Astrocyte (in vitro differentiated cells and primary cell): Measurements from ENCODE around the gene ARNT2. TPM values are rescaled to one million over a fixed set of nuclear protein-coding genes. Genes with fewer than 3 reads are reported as not detected.

Experiments
- DNase-seq: peaks from one replicate; pipeline ENCODE4 v3.0.0-alpha.2; 2010; ENCODE audit warnings: low read depth
- FAIRE-seq: peaks from 2 replicates; lab custom pipeline; 2011; peaks lifted over from hg19 to GRCh38; lab: Jason Lieb, UNC
- H2AFZ ChIP-seq: 2 replicates; pipeline ENCODE4 v1.6.0; 2012; ENCODE audit warnings: low read depth, low read length, inconsistent platforms
- H3K27ac ChIP-seq: 2 replicates; pipeline ENCODE4 v1.5.1; 2011; ENCODE audit warnings: low read depth, low read length, inconsistent platforms
- H3K27me3 ChIP-seq: 2 replicates; pipeline ENCODE4 v1.6.0; 2011; ENCODE audit warnings: low read length, inconsistent platforms; ENCODE audit not compliant: insufficient read depth
- H3K36me3 ChIP-seq: 2 replicates; pipeline ENCODE4 v1.5.1; 2011; ENCODE audit warnings: low read length, inconsistent platforms; ENCODE audit not compliant: insufficient read depth
- H3K4me1 ChIP-seq: 2 replicates; pipeline ENCODE4 v1.5.1; 2011; ENCODE audit warnings: low read length, inconsistent platforms; ENCODE audit not compliant: insufficient read depth
- H3K4me2 ChIP-seq: 2 replicates; pipeline ENCODE4 v1.6.0; 2012; ENCODE audit warnings: low read length, inconsistent platforms
- H3K4me3 ChIP-seq: 2 replicates; pipeline ENCODE4 v1.5.1; 2011; ENCODE audit warnings: low read depth, mild to moderate bottlenecking, low read length, inconsistent platforms; ENCODE audit not compliant: insufficient read depth
- H3K79me2 ChIP-seq: 2 replicates; pipeline ENCODE4 v1.6.0; 2012; ENCODE audit warnings: mild to moderate bottlenecking, low read length, inconsistent platforms; ENCODE audit not compliant: insufficient read depth
- H3K9ac ChIP-seq: 2 replicates; pipeline ENCODE4 v1.6.0; 2012; ENCODE audit warnings: mild to moderate bottlenecking, low read length, inconsistent platforms
- H3K9me3 ChIP-seq: 2 replicates; pipeline ENCODE4 v1.5.1; 2012; ENCODE audit warnings: low read depth, mild to moderate bottlenecking, low read length, inconsistent platforms; ENCODE audit not compliant: insufficient read depth
- H4K20me1 ChIP-seq: 2 replicates; pipeline ENCODE4 v1.6.0; 2012; ENCODE audit warnings: low read length, inconsistent platforms; ENCODE audit not compliant: insufficient read depth
- H3K27ac Mint-ChIP-seq: one replicate; pipeline ENCODE4 v1.8.0; 2021; ENCODE audit warnings: mild to moderate bottlenecking, mixed read lengths; ENCODE audit not compliant: unreplicated experiment
- H3K27me3 Mint-ChIP-seq: one replicate; pipeline ENCODE4 v1.8.0; 2021; ENCODE audit warnings: low read depth, mixed read lengths; ENCODE audit not compliant: unreplicated experiment
- H3K36me3 Mint-ChIP-seq: one replicate; pipeline ENCODE4 v1.8.0; 2021; ENCODE audit warnings: low read depth, mixed read lengths; ENCODE audit not compliant: unreplicated experiment
- H3K4me1 Mint-ChIP-seq: one replicate; pipeline ENCODE4 v1.8.0; 2021; ENCODE audit warnings: low read depth, mixed read lengths; ENCODE audit not compliant: unreplicated experiment
- H3K4me3 Mint-ChIP-seq: one replicate; pipeline ENCODE4 v1.8.0; 2021; ENCODE audit warnings: mild to moderate bottlenecking, moderate library complexity, mixed read lengths; ENCODE audit not compliant: unreplicated experiment
- H3K9me3 Mint-ChIP-seq: one replicate; pipeline ENCODE4 v1.8.0; 2021; ENCODE audit warnings: mild to moderate bottlenecking, mixed read lengths; ENCODE audit not compliant: unreplicated experiment
- EZH2 ChIP-seq: IDR thresholded peaks from 2 replicates; pipeline ENCODE4 v1.6.1; 2012; ENCODE audit warnings: mild to moderate bottlenecking, low read length, inconsistent platforms; ENCODE audit not compliant: insufficient read depth
- total RNA-seq: library from RNA; stranded (reverse); gene quantifications from 2 replicates; pipeline ENCODE4 v1.2.1, GENCODE V29; 2021
- TF ChIP-seq, protein P1 (sequence below): IDR thresholded peaks from 2 replicates; pipeline ENCODE4 v1.5.1; 2011; ENCODE audit warnings: low read depth, mild to moderate bottlenecking, inconsistent platforms, low read length, moderate library complexity; ENCODE audit not compliant: insufficient read depth

Gene ARNT2
- total RNA-seq, 1 donor from 2014 or later, result 3.5 TPM

GRCh38 chr15:80629355-80629754, 225.2 kb downstream of the ARNT2 start:
- TF ChIP-seq, protein P1, sequence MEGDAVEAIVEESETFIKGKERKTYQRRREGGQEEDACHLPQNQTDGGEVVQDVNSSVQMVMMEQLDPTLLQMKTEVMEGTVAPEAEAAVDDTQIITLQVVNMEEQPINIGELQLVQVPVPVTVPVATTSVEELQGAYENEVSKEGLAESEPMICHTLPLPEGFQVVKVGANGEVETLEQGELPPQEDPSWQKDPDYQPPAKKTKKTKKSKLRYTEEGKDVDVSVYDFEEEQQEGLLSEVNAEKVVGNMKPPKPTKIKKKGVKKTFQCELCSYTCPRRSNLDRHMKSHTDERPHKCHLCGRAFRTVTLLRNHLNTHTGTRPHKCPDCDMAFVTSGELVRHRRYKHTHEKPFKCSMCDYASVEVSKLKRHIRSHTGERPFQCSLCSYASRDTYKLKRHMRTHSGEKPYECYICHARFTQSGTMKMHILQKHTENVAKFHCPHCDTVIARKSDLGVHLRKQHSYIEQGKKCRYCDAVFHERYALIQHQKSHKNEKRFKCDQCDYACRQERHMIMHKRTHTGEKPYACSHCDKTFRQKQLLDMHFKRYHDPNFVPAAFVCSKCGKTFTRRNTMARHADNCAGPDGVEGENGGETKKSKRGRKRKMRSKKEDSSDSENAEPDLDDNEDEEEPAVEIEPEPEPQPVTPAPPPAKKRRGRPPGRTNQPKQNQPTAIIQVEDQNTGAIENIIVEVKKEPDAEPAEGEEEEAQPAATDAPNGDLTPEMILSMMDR, result no peak
- TF ChIP-seq EZH2, result no peak
- H3K36me3 ChIP-seq, result no peaks in the 10 kb centered on the region
- no peak overlapping the region for H3K27ac ChIP-seq
- H3K9me3 Mint-ChIP-seq, result peaks cover 5% of the 10 kb centered on the region
- H3K4me3 Mint-ChIP-seq, result no peak overlapping the region
- H3K27ac Mint-ChIP-seq, result no peak overlapping the region
- H3K79me2 ChIP-seq, result no peaks in the 10 kb centered on the region
- no peak overlapping the region for H3K9ac ChIP-seq
- no peaks in the 10 kb centered on the region for H3K4me1 ChIP-seq
- peaks cover 24% of the 10 kb centered on the region for H3K27me3 Mint-ChIP-seq
- no peaks in the 10 kb centered on the region for H3K36me3 Mint-ChIP-seq
- H2AFZ ChIP-seq, result no peak overlapping the region
- no peak for DNase-seq
- FAIRE-seq, result no peak
- no peak overlapping the region for H3K4me3 ChIP-seq
- H3K27me3 ChIP-seq, result peaks cover 4% of the 10 kb centered on the region
- no peaks in the 10 kb centered on the region for H4K20me1 ChIP-seq
- no peaks in the 10 kb centered on the region for H3K4me1 Mint-ChIP-seq
- no peak overlapping the region for H3K4me2 ChIP-seq
- no peaks in the 10 kb centered on the region for H3K9me3 ChIP-seq

GRCh38 chr15:80630981-80631380, 226.8 kb downstream of the ARNT2 start:
- Histone ChIP-seq H3K79me2 (no peaks in the 10 kb centered on the region), H3K9ac (no peak overlapping the region), H3K4me1 (no peaks in the 10 kb centered on the region), H3K4me2 (no peak overlapping the region), H2AFZ (no peak overlapping the region), H4K20me1 (no peaks in the 10 kb centered on the region), H3K4me3 (no peak overlapping the region), H3K27me3 (peaks cover 4% of the 10 kb centered on the region), H3K27ac (no peak overlapping the region), H3K9me3 (no peaks in the 10 kb centered on the region), H3K36me3 (no peaks in the 10 kb centered on the region)
- peaks cover 36% of the 10 kb centered on the region for H3K27me3 Mint-ChIP-seq
- peaks cover 7% of the 10 kb centered on the region for H3K9me3 Mint-ChIP-seq
- no peak overlapping the region for H3K27ac Mint-ChIP-seq
- peaks cover 3% of the 10 kb centered on the region for H3K36me3 Mint-ChIP-seq
- no peak for TF ChIP-seq EZH2
- TF ChIP-seq, protein P1, result no peak
- no peak overlapping the region for H3K4me3 Mint-ChIP-seq
- FAIRE-seq, result no peak
- H3K4me1 Mint-ChIP-seq, result no peaks in the 10 kb centered on the region
- no peak for DNase-seq

- no peak for TF ChIP-seq EZH2
- TF ChIP-seq, protein P1, result no peak
- no peak overlapping the region for H3K27ac Mint-ChIP-seq
- no peaks in the 10 kb centered on the region for H3K36me3 ChIP-seq
- no peak overlapping the region for H3K4me2 ChIP-seq
- H3K9ac ChIP-seq, result no peak overlapping the region
- H4K20me1 ChIP-seq, result no peaks in the 10 kb centered on the region
- H3K27me3 Mint-ChIP-seq, result peaks cover 29% of the 10 kb centered on the region
- no peak overlapping the region for H3K4me3 ChIP-seq
- H3K27ac ChIP-seq, result no peak overlapping the region
- peaks cover 8% of the 10 kb centered on the region for H3K9me3 Mint-ChIP-seq
- H2AFZ ChIP-seq, result no peak overlapping the region
- H3K36me3 Mint-ChIP-seq, result peaks cover 3% of the 10 kb centered on the region
- DNase-seq (no peak), FAIRE-seq (no peak)
- H3K9me3 ChIP-seq, result no peaks in the 10 kb centered on the region
- no peaks in the 10 kb centered on the region for H3K4me1 ChIP-seq
- H3K27me3 ChIP-seq, result peaks cover 4% of the 10 kb centered on the region
- no peak overlapping the region for H3K4me3 Mint-ChIP-seq
- H3K79me2 ChIP-seq, result no peaks in the 10 kb centered on the region
- H3K4me1 Mint-ChIP-seq, result no peaks in the 10 kb centered on the region
Measured at GRCh38 chr15:80633221-80633620, 229.0 kb downstream of the ARNT2 start.
